Inferior parietal cortex (tissue), 1 donor: Measurements from ENCODE around the gene FADS6.

Source experiments
- DNase-seq: peaks from one replicate; pipeline ENCODE4 v3.0.0-alpha.2; 2016; ENCODE audit errors: extremely low spot score

The FADS6 gene

DNA sequence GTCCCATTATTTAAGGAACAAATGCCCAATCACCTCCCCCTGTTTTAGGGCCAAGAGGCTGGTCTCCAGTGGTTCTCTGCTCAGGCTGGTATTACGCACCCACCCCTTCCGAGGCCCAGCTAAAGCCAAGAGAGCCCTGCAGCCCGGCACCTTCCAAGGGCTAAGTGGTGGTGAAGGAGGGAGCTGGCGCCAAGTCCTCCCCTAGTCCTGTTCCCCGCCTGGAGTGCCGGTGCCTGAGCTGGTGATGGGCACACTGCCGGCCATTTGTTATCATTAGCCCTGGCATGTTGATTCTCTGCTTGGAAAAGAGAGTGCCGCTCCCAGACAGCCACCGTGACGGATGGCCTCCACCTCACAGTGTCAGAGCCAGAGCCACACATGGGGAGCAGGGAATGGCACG lies 65.6 kb downstream of the FADS6 start:
- no peak for DNase-seq
